B cell (primary cell): ENCODE measurements around the gene KCND1. TPM values are rescaled to one million over a fixed set of nuclear protein-coding genes. Genes with fewer than 3 reads are reported as not detected.

Experiments
- ATAC-seq: fragments of 200-7000 bp; cut with Tn5 transposase; one replicate; pipeline ENCODE4 v1.10.0; 2021; ENCODE audit warnings: low read depth, mild to moderate bottlenecking, moderate number of reproducible peaks, moderate library complexity
- CTCF ChIA-PET: fragments of 350-600 bp; sonication (Branson Sonifier 250); formaldehyde crosslinking; loops from one replicate; lab custom pipeline; 2021; ENCODE audit warnings: antibody characterized with exemption, inconsistent platforms; lab: Charles Lee
- POLR2A ChIA-PET: fragments of 350-600 bp; sonication (Branson Sonifier 250); formaldehyde crosslinking; loops from one replicate; lab custom pipeline; 2021; ENCODE audit warnings: antibody characterized with exemption; lab: Charles Lee
- DNase-seq: peaks from one replicate; pipeline ENCODE4 v3.0.0; 2013
- H2AFZ ChIP-seq: 2 replicates; pipeline ENCODE4 v1.6.1; 2012; ENCODE audit warnings: mild to moderate bottlenecking, low read depth, low read length; ENCODE audit not compliant: insufficient read depth, poor library complexity, severe bottlenecking
- H3K27ac ChIP-seq, 2 donors: 1 replicate in 1 of 2; 2 replicates in 1 of 2; pipeline ENCODE4 v1.5.1; 2012 to 2013; ENCODE audit warnings: low read length in 2 of 2, mild to moderate bottlenecking in 2 of 2, moderate library complexity in 1 of 2
- H3K27me3 ChIP-seq, 4 experiments: fragments of 200-600 bp in 1 of 4; sonication (generic) in 1 of 4; replicated peaks in 1 of 4; 1 replicate in 2 of 4; 2 replicates in 2 of 4; pipeline versions ENCODE4 v1.6.1 to v1.7.0; 2013 to 2016; ENCODE audit warnings: low read length in 3 of 4, mild to moderate bottlenecking in 2 of 4, mixed read lengths in 1 of 4, moderate library complexity in 1 of 4; ENCODE audit not compliant: insufficient read depth in 4 of 4, control insufficient read depth in 3 of 4; ENCODE audit errors: control extremely low read depth in 1 of 4
- H3K36me3 ChIP-seq, 2 experiments: replicated peaks in 1 of 2; 1 replicate in 1 of 2; 2 replicates in 1 of 2; pipeline versions ENCODE4 v1.6.1 to v1.7.1; 2013; ENCODE audit warnings: low read length in 1 of 2; ENCODE audit not compliant: insufficient read depth in 2 of 2, control insufficient read depth in 1 of 2; ENCODE audit errors: control extremely low read depth in 1 of 2, extremely low read depth in 1 of 2
- H3K4me1 ChIP-seq, 2 donors: fragments of 200-600 bp in 1 of 2; sonication (generic) in 1 of 2; 1 replicate in 1 of 2; 2 replicates in 1 of 2; pipeline versions ENCODE4 v1.5.1 to v1.6.1; 2013 to 2017; ENCODE audit warnings: low read length in 2 of 2; ENCODE audit not compliant: control insufficient read depth in 2 of 2, insufficient read depth in 2 of 2
- H3K4me2 ChIP-seq: replicated peaks from 2 replicates; pipeline ENCODE3; 2012; ENCODE audit warnings: mild to moderate bottlenecking, low read depth, low read length; ENCODE audit not compliant: poor library complexity, severe bottlenecking
- H3K4me3 ChIP-seq, 5 experiments: fragments of 200-600 bp in 1 of 5; sonication (generic) in 1 of 5; 1 replicate in 3 of 5; 2 replicates in 2 of 5; pipeline versions ENCODE4 v1.5.1 to v1.7.0; 2011 to 2016; ENCODE audit warnings: low read length in 4 of 5, mild to moderate bottlenecking in 4 of 5, low read depth in 2 of 5, control low read depth in 1 of 5, moderate library complexity in 1 of 5; ENCODE audit not compliant: insufficient read depth in 1 of 5; ENCODE audit errors: control extremely low read depth in 1 of 5, extremely low read depth in 1 of 5
- H3K79me2 ChIP-seq: fragments of 200-600 bp; sonication (generic); one replicate; pipeline ENCODE4 v1.6.0; 2016; ENCODE audit warnings: low read length; ENCODE audit not compliant: control insufficient read depth, insufficient read depth
- H3K9ac ChIP-seq: fragments of 200-600 bp; sonication (generic); 2 replicates; pipeline ENCODE4 v1.6.1; 2017; ENCODE audit warnings: mild to moderate bottlenecking, low read length, moderate library complexity
- H3K9me3 ChIP-seq, 3 donors: one replicate each; pipeline versions ENCODE4 v1.6.1 to v1.7.1; 2013; ENCODE audit warnings: low read length in 2 of 3; ENCODE audit not compliant: control insufficient read depth in 2 of 3, insufficient read depth in 1 of 3; ENCODE audit errors: control extremely low read depth in 1 of 3
- H4K20me1 ChIP-seq: 2 replicates; pipeline ENCODE4 v1.6.0; 2012; ENCODE audit warnings: mild to moderate bottlenecking, low read length; ENCODE audit not compliant: insufficient read depth, control insufficient read depth, poor library complexity, severe bottlenecking
- H3K27ac Mint-ChIP-seq: one replicate; pipeline ENCODE4 v1.8.0; 2021; ENCODE audit warnings: mixed read lengths
- H3K27me3 Mint-ChIP-seq: one replicate; pipeline ENCODE4 v1.8.0; 2021; ENCODE audit warnings: mixed read lengths
- H3K4me1 Mint-ChIP-seq: one replicate; pipeline ENCODE4 v1.8.0; 2021; ENCODE audit warnings: mixed read lengths
- H3K4me3 Mint-ChIP-seq: one replicate; pipeline ENCODE4 v1.8.0; 2021; ENCODE audit warnings: mixed read lengths
- H3K9me3 Mint-ChIP-seq: one replicate; pipeline ENCODE4 v1.8.0; 2022; ENCODE audit warnings: mixed read lengths; ENCODE audit not compliant: insufficient read depth
- CTCF ChIP-seq: fragments of 200-600 bp; IDR thresholded peaks from one replicate; pipeline ENCODE4 v1.8.0; 2022; ENCODE audit warnings: antibody characterized with exemption, mild to moderate bottlenecking
- EZH2 ChIP-seq: IDR thresholded peaks from 2 replicates; pipeline ENCODE4 v1.6.1; 2012; ENCODE audit warnings: borderline replicate concordance, low read depth, mild to moderate bottlenecking, moderate library complexity, low read length; ENCODE audit not compliant: insufficient read depth, poor library complexity, severe bottlenecking
- WGBS: methylation state at CpG from one replicate; pipeline ENCODE4 v1.1.5; 2013; ENCODE audit warnings: missing lambda C conversion rate; ENCODE audit not compliant: insufficient coverage; 5-methylcytosine and 5-hydroxymethylcytosine counted together
- intact Hi-C: fragments of 100-400 bp; cut with micrococcal nuclease; formaldehyde crosslinking; loops from one replicate; pipeline ENCODE4 v1.10.0; 2022
- polyA plus RNA-seq: library from polyadenylated mRNA; depleted of rRNA; stranded (reverse); fragments of >200 nt; gene quantifications from 2 replicates; pipeline ENCODE4 v1.2.3, GENCODE V29; 2012
- total RNA-seq, 2 donors: library from RNA; stranded (reverse); fragments of 120-200 nt in 1 of 2; gene quantifications; 1 replicate in 1 of 2; 2 replicates in 1 of 2; pipeline versions ENCODE4 v1.2.3 to v1.2.4, GENCODE V29; 2013 to 2022

The KCND1 gene
- total and polyA plus RNA-seq, 2 donors (not counting 1 experiment from before 2014, with no cell fraction given) = 2.2 to 2.3 TPM

- peaks cover 68% of the 10 kb centered on the region for H3K79me2 ChIP-seq
Measured at GRCh38 chrX:48940404-48940955, 31.2 kb downstream of the KCND1 start.

More at GRCh38 chrX:48940404-48940955, 31.2 kb downstream of the KCND1 start:
- no peak for ATAC-seq
- Mint-ChIP-seq H3K27me3 (no peaks in the 10 kb centered on the region), H3K27ac (peak overlapping the region; percentile 99), H3K4me1 (peaks cover 80% of the 10 kb centered on the region), H3K4me3 (peak overlapping the region; percentile 84), H3K9me3 (no peaks in the 10 kb centered on the region)
- H3K4me2 ChIP-seq = peak overlapping the region; percentile 77
- no CpG with 5 or more reads among the region's 2 CpGs for WGBS
- intact Hi-C loops = no loop called here
- H3K9me3 ChIP-seq = no peaks in the 10 kb centered on the region
- no peaks in the 10 kb centered on the region for H4K20me1 ChIP-seq
- peaks cover 0 to 14% of the 10 kb centered on the region in 2 experiments for H3K36me3 ChIP-seq
- H3K4me1 ChIP-seq = peaks cover 69 to 78% of the 10 kb centered on the region in 2 donors
- no peak overlapping the region for H2AFZ ChIP-seq
- H3K9ac ChIP-seq = peak overlapping the region; percentile 69
- TF ChIP-seq EZH2 = no peak
- no peak for TF ChIP-seq CTCF
- no peaks in the 10 kb centered on the region for H3K27me3 ChIP-seq
- DNase-seq = no peak
- H3K27ac ChIP-seq = peak overlapping the region; percentile 99
- peak overlapping the region in 1 of 5 experiments; percentile 51 for H3K4me3 ChIP-seq
- CTCF ChIA-PET = interaction anchor here (0.7 to 3.4 kb wide), 6 partner anchors 13 to 293 kb away, joined by 3 to 18 read pairs (median 4); partner anchors contain the start of genes KCND1 and WAS
- POLR2A ChIA-PET = interaction anchor here (0.6 to 5.6 kb wide), 9 partner anchors 12 to 264 kb away, joined by 3 to 101 read pairs (median 4); partner anchors contain the start of genes OTUD5, PIM2 and SLC35A2
